ENCODE data around the gene ZNHIT3.

The ZNHIT3 gene

GRCh38 chr17:36542755-36543154, 56.3 kb downstream of the ZNHIT3 start:
- no peak for TF ChIP-seq CTCF (IDR thresholded peaks at IDR 0.05; ENCODE audit: insufficient read depth, low read length, missing control alignments)
- CTCF ChIA-PET, result interaction anchor here (1.1 to 1.3 kb wide), 3 partner anchors 9 to 59 kb away, joined by 3 to 4 read pairs (median 4); partner anchors contain the start of gene MRM1
- POLR2A ChIA-PET, result interaction anchor here (1.1 kb wide), 1 partner anchor 60 kb away, joined by 3 read pairs; no protein-coding TSS in a partner anchor
- H3K4me3 ChIP-seq (ENCODE audit: low read depth, low read length), result no peak overlapping the region
- DNase-seq (ENCODE audit: low read depth, low spot score), result no peak

GRCh38 chr17:36544044-36544306, 57.5 kb downstream of the ZNHIT3 start:
- DNase-seq (ENCODE audit: low read depth, low spot score), result no peak
- peak overlapping the region; percentile 99 for H3K4me3 ChIP-seq (ENCODE audit: low read depth, low read length)
- ChIA-PET CTCF (interaction anchor here (0.8 to 1.4 kb wide), 4 partner anchors 9 to 61 kb away, joined by 3 to 4 read pairs (median 4); partner anchors contain the start of gene PIGW), POLR2A (interaction anchor here (1.1 to 1.2 kb wide), 2 partner anchors 10 to 59 kb away, joined by 3 to 11 read pairs; partner anchors contain the start of genes MYO19 and PIGW)
- TF ChIP-seq CTCF (IDR thresholded peaks at IDR 0.05; ENCODE audit: insufficient read depth, low read length, missing control alignments), result peak; percentile 20

- DNase-seq (ENCODE audit: low read depth, low spot score), result no peak
- ChIA-PET CTCF (interaction anchor here (0.8 to 1.4 kb wide), 3 partner anchors 9 to 61 kb away, joined by 3 to 4 read pairs (median 4); partner anchors contain the start of gene PIGW), POLR2A (interaction anchor here (1.0 to 1.4 kb wide), 3 partner anchors 10 to 47 kb away, joined by 3 to 19 read pairs (median 11); partner anchors contain the start of genes DHRS11, MYO19 and PIGW)
- peak within 1 kb of the TSS; percentile 99 for H3K4me3 ChIP-seq (ENCODE audit: low read depth, low read length)
- no peak for TF ChIP-seq CTCF (IDR thresholded peaks at IDR 0.05; ENCODE audit: insufficient read depth, low read length, missing control alignments)
These were observed 58.0 kb downstream of the ZNHIT3 start, which contains the start of gene GGNBP2 for GRCh38 chr17:36544307-36545076. GGNBP2 (plus strand) TSS chr17:36544919; CDS start chr17:36545725, 806 bp downstream.

- CTCF ChIA-PET, result interaction anchor here (1.5 to 1.7 kb wide), 2 partner anchors 10 to 57 kb away, joined by 4 to 10 read pairs; partner anchors contain the start of genes MRM1, MYO19 and PIGW
- TF ChIP-seq CTCF (IDR thresholded peaks at IDR 0.05; ENCODE audit: insufficient read depth, low read length, missing control alignments), result no peak
- POLR2A ChIA-PET, result interaction anchor here (0.5 to 1.4 kb wide), 5 partner anchors 10 to 56 kb away, joined by 3 to 19 read pairs (median 4); partner anchors contain the start of genes DHRS11, MRM1, MYO19 and PIGW
- peak overlapping the region; percentile 99 for H3K4me3 ChIP-seq (ENCODE audit: low read depth, low read length)
- no peak for DNase-seq (ENCODE audit: low read depth, low spot score)
These were observed 58.6 kb downstream of the ZNHIT3 start for GRCh38 chr17:36545077-36545464.
